Bronchial smooth muscle cell (primary cell): ENCODE results near the gene ZNF827. TPM values are rescaled to one million over a fixed set of nuclear protein-coding genes. Genes with fewer than 3 reads are reported as not detected.

Source experiments
- total RNA-seq: library from RNA; depleted of rRNA; stranded (reverse); fragments of >200 nt; gene quantifications from 2 replicates; pipeline ENCODE4 v1.2.1, GENCODE V29; 2014

The ZNF827 gene
- 3.6 and 6.0 TPM in 2 replicates for total RNA-seq

GRCh38 chr4:145938618-145939440, at the start of gene ZNF827:
Gene ZNF827, minus strand, starts transcription at chr4:145938823. Its CDS starts 416 bp downstream, at chr4:145938407.

Other genes with a start within 250 kb of the ZNF827 start
- gene LSM6, start 236.9 kb upstream of the ZNF827 start, total RNA-seq, result 21.0 and 28.2 TPM in 2 replicates